Activated CD4-positive, CD25-positive, alpha-beta regulatory T cell treated with anti-CD3 and anti-CD28 coated beads, Interleukin-2, amount 50 U/mL, for 72 hours (primary cell): Measurements from ENCODE around the gene FOXRED1.

Experiments
- DNase-seq: peaks from one replicate; pipeline ENCODE4 v3.0.0; 2021

Gene FOXRED1

DNA sequence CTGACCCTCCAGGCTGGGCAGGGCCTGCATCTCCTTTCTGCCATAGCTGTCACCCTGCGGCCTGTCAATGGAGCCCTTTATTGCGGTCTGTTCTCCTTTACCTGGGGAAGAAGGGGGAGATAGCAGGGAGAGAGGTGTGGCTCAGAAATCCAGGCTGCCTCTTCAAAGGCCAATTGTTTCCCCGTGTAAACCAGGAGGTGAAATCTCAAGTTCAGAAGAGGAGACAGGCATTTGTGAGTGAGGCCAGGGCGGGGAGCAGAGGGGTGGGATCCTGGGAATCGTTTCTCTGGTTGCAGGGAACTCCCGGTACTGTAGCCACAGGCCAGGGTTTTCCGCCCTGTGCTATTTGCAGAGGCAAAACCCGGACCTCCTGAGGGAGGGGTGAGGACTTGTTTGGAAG lies 44.0 kb downstream of the FOXRED1 start:
- DNase-seq: no peak

DNA sequence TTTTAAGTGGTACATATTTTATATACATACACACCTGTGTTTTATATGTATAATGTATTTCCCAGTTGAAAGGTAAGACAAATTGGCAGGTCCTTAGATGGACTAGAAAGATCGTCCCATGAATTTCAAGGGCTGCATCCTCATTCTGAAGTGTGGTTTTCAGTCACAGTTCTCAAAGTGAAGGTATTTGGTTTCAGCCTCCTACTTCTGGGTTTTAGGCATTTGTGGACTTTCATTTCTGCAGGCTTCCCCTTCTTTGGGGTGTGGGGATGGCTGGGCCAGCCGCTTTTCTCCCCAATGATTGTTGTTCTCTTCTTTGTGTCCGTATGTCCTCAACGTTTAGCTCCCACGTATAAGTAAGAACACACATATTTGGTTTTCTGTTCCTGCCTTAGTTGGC lies 44.9 kb downstream of the FOXRED1 start:
- DNase-seq: no peak

- DNase-seq: no peak
Observed at GRCh38 chr11:126317432-126317755, 48.4 kb downstream of the FOXRED1 start.

DNA sequence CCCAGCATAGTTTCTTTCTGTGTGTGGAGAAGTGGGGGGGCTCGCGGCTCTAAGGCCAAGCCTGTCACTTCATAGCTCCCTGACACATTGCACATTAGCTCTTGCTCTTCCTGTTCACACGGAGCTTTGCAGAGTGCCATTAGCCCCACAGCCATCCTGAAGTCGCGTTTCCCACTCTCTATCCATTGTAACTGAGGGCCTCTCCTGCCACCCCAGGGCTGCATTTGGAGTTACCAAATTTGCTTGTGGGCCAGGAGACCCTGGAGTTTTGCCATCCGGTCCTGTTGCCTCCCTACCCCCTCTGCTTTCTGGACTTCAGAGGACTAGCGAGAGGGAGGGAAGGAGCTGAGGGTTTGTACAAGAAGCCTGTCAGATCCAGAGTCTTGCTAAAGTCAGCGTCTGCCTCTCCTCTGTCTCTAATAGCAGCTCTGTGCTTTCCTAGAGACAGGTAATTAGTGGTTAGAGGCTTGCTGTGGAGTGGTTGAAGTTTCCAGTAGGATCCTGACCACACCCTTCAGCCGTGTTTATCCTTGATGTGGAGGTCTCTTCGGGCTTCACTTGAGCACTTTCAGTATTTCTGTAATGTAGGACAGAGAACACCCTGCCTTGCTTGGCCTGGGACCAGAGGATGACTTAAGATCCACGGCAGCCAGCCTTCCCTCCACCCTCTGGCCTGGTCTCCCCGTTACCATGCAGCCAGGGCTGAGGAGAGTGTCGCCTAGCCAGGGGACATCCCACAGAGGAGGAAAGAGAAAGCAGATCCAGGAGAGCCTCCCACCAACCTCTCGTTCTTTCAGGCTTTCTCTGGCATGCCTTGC lies 49.0 kb downstream of the FOXRED1 start:
- DNase-seq: no peak

DNA sequence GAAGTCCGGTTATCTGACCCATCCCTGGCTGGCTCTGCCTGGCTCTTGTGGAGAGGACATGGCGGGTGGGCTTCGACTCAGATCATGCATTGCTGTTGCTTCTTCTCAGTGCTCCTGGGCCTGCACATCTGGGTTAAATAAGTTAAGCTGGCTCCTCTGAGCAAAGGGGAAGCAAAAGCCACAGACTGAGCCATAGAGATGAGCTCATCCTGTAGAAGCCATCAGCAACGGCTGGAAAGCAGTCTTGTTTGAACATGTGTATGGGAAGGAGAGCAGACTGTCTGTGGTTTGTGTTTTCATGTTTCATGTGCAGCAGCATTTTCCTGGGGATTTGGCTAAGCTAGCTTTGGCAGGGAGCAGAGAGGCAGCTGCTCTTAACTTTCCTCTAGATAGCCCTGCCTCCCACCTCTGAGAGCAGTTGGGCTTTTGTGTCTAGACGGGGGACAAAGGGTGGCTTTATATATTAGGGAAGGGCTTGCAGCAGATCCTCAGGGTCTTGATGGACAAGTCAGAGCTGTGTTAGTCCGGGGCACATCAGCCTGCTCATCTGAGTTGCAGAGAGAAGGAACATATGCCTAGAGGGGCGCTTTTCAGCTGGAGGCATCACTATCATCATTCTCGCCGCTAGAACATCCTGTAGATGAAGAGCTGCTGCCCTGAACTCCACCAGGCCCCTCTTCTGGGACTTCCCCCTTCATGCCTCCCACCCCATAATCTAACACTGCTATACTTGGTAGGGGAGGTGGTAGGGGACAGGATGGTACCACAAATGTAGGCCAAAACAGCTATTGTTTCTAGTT lies 49.8 kb downstream of the FOXRED1 start:
- no peak for DNase-seq

GRCh38 chr11:126319374-126319740 lies 50.4 kb downstream of the FOXRED1 start:
- no peak for DNase-seq

DNA sequence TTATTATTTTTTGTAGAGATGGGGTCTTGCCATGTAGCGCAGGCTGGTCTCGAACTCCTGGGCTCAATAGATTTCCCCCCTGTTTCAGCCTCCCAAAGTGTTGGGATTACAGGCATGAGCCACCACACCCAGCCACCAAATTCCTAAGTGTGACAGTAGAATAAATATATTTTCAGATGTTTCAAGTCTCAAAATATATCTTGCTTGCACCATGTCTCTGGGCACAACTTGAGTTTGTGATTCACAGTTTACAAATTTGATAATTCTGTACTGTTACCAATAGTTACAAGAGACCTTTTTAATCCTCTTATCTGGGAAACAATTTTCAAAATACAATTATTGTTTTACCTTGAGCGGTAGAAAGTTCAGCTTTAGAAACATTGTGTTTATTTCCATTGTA lies 54.0 kb downstream of the FOXRED1 start:
- no peak for DNase-seq

GRCh38 chr11:126327281-126328000 lies 58.5 kb downstream of the FOXRED1 start:
- no peak for DNase-seq
